ENCODE results near the gene ABCA4. TPM values are rescaled to one million over a fixed set of nuclear protein-coding genes. Genes with fewer than 3 reads are reported as not detected.

ABCA4 gene
- polyA plus RNA-seq, 1 experiment, result 0.25 TPM

DNA sequence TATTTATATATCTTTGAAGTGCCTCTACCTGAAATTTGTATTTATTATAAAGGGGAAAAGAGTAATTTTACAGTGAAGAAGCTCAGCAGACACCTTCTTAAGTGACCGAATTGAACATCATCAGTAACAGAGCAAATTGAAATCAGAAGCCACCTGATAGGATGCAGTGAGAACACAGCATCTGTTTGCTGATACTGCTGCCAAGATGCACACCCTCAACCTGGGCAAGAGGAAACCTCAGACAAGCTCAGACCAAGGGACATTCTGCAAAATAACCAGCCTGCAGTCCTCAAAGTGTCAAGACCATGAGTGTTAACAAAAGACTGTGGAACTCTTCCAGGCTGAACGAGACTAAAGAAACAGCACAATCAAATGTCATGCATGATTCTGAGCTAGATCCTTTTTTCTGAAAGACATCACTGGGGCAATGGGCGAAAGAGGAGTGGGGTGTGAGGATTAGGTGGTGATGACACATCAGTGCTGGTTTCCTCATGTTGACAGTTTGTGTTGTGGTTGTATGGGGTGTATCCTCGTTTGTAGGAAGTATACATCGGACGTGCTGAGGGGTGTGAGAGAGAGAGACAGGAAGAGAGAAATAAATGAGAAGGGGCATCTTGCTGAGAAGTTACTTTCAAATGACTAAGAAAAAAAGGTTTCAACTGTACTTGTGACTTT is 103.7 kb downstream of the ABCA4 start:
- DNase-seq (ENCODE audit: low read depth), result no peak
- Histone ChIP-seq H3K27me3 (ENCODE audit: control insufficient read depth, insufficient read depth, low read length) (no peaks in the 10 kb centered on the region; the same call in 1 of the 2 replicates), H3K4me3 (ENCODE audit: low read depth, low read length) (no peak overlapping the region), H3K36me3 (ENCODE audit: control insufficient read depth, insufficient read depth, low read length) (no peaks in the 10 kb centered on the region)
- ChIA-PET POLR2A (no interaction called here), CTCF (interaction anchor here (1.4 to 2.0 kb wide), 3 partner anchors 107 to 319 kb away, joined by 3 to 6 read pairs (median 6); no protein-coding TSS in a partner anchor)
- TF ChIP-seq, protein P1, sequence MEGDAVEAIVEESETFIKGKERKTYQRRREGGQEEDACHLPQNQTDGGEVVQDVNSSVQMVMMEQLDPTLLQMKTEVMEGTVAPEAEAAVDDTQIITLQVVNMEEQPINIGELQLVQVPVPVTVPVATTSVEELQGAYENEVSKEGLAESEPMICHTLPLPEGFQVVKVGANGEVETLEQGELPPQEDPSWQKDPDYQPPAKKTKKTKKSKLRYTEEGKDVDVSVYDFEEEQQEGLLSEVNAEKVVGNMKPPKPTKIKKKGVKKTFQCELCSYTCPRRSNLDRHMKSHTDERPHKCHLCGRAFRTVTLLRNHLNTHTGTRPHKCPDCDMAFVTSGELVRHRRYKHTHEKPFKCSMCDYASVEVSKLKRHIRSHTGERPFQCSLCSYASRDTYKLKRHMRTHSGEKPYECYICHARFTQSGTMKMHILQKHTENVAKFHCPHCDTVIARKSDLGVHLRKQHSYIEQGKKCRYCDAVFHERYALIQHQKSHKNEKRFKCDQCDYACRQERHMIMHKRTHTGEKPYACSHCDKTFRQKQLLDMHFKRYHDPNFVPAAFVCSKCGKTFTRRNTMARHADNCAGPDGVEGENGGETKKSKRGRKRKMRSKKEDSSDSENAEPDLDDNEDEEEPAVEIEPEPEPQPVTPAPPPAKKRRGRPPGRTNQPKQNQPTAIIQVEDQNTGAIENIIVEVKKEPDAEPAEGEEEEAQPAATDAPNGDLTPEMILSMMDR (IDR thresholded peaks at IDR 0.05; ENCODE audit: insufficient read depth, low read depth, low read length), result no peak

DNA sequence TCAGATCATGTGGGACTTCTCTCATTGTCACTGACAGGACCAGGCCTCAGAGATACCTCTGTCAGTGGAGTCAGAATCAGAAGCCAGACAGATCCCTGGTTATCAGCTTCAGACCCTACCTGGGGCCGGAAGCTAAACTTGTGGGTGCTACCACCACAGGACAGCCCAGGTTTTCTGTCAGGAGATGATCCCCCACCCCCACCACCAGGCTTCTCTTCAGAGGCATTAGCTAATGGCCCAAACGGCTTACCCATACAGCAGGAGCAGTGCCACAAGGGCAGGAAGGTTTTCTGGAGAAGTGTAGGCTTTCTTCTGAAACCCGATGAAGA is 105.5 kb downstream of the ABCA4 start:
- POLR2A ChIA-PET, result no interaction called here
- no peaks in the 10 kb centered on the region for H3K36me3 ChIP-seq (ENCODE audit: control insufficient read depth, insufficient read depth, low read length)
- H3K27me3 ChIP-seq (ENCODE audit: control insufficient read depth, insufficient read depth, low read length), result no peaks in the 10 kb centered on the region; the same call in none of the 2 replicates
- H3K4me3 ChIP-seq (ENCODE audit: low read depth, low read length), result no peak overlapping the region
- TF ChIP-seq, protein P1 (IDR thresholded peaks at IDR 0.05; ENCODE audit: insufficient read depth, low read depth, low read length), result no peak
- no peak for DNase-seq (ENCODE audit: low read depth)
- CTCF ChIA-PET, result interaction anchor here (0.7 to 2.9 kb wide), 6 partner anchors 10 to 320 kb away, joined by 3 to 9 read pairs (median 5); partner anchors contain the start of gene GCLM

DNA sequence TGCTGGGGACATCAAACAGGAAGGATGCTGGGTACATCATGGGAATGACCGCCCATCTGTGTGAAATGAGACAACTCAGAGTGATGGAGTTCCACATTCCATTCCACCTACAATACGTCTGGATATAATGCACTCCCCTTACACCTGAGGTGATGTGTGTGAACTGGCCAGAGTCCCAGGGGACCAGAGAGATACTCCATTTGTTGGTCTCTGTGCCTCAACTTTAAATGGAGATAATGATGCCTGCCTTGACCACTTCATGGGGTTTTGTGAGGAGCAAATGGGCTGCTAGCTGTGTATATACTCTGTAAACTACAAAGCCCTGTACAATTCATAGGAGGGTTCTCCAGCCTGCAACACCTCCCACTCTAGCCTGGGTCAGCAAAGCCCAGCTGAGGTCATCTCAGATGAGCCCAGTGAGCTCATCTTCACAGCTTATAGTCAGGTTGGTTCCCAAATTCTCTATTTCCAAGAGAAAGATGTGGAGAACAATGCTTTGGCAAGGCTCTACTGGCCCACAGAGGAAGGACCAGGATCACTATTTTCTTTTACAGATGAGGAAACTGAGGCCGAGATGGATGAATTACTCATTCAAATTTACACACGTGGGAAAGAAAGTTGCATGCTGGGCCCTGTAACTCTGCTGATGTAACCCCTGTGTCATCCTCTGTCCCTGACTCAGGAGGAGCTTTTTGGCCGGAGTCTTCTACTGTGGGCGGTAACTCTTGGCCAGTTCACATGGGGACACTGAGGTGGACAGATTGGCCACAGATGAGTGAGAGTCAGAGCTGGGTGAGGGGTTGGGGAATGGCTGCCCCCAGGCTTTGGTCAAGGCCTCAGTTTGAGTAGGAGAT is 106.1 kb downstream of the ABCA4 start:
- ChIA-PET CTCF (interaction anchor here (0.7 to 2.9 kb wide), 4 partner anchors 11 to 127 kb away, joined by 3 to 9 read pairs (median 4); no protein-coding TSS in a partner anchor), POLR2A (no interaction called here)
- no peaks in the 10 kb centered on the region; the same call in none of the 2 replicates for H3K27me3 ChIP-seq (ENCODE audit: control insufficient read depth, insufficient read depth, low read length)
- no peaks in the 10 kb centered on the region for H3K36me3 ChIP-seq (ENCODE audit: control insufficient read depth, insufficient read depth, low read length)
- no peak for DNase-seq (ENCODE audit: low read depth)
- TF ChIP-seq, protein P1 (IDR thresholded peaks at IDR 0.05; ENCODE audit: insufficient read depth, low read depth, low read length), result no peak
- no peak overlapping the region for H3K4me3 ChIP-seq (ENCODE audit: low read depth, low read length)

DNA sequence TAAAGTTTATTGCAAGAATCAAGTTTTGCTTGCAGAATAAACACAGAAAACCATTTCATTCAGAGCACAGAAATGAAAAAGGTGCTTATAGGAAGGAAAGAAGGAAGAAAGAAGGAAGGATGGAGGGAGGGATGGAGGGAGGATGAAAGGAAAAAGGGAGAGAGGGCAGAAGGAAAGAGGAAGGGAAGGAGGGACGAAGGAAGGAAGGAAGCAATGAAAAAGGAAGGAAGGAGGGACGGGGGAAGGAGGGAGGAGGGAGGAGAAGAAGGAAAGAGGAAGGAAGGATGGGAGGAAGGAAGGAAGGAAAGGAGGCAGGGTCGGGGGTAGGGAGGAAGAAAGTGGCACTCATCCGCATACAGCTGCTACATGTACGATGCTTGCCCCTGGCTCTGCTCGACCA is 106.9 kb downstream of the ABCA4 start:
- H3K36me3 ChIP-seq (ENCODE audit: control insufficient read depth, insufficient read depth, low read length), result no peaks in the 10 kb centered on the region
- TF ChIP-seq, protein P1 (IDR thresholded peaks at IDR 0.05; ENCODE audit: insufficient read depth, low read depth, low read length), result no peak
- DNase-seq (ENCODE audit: low read depth), result no peak
- H3K27me3 ChIP-seq (ENCODE audit: control insufficient read depth, insufficient read depth, low read length), result no peaks in the 10 kb centered on the region; the same call in none of the 2 replicates
- CTCF ChIA-PET, result interaction anchor here (2.9 kb wide), 1 partner anchor 12 kb away, joined by 9 read pairs; no protein-coding TSS in a partner anchor
- POLR2A ChIA-PET, result no interaction called here
- no peak overlapping the region for H3K4me3 ChIP-seq (ENCODE audit: low read depth, low read length)

DNA sequence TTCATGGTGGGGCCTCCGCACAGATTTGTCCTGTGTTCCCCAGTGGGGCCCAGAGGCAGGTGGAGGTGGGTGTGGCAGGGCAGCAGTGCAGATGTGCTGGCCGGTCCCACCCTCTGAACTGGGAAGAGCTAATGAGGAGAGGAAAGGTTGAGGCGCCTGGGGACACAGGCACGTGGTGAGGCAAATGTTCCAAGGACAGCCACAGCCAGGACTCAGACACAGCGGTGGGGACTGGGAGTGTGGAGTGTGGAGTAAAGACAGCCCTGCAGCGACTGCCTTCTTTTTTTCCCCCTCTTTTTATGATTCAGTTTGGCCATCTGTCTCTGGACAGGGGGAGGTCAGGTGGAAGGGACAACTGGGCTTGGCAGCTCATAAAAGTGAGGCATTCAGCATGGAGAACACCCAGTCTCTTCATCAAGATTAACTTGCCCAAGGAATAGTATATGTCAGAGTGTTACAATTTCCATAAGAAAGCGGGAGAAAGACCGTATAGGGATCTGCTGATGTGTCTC is 107.5 kb downstream of the ABCA4 start:
- POLR2A ChIA-PET, result no interaction called here
- no peaks in the 10 kb centered on the region; the same call in none of the 2 replicates for H3K27me3 ChIP-seq (ENCODE audit: control insufficient read depth, insufficient read depth, low read length)
- no peak overlapping the region for H3K4me3 ChIP-seq (ENCODE audit: low read depth, low read length)
- TF ChIP-seq, protein P1 (IDR thresholded peaks at IDR 0.05; ENCODE audit: insufficient read depth, low read depth, low read length), result no peak
- no peak for DNase-seq (ENCODE audit: low read depth)
- no peaks in the 10 kb centered on the region for H3K36me3 ChIP-seq (ENCODE audit: control insufficient read depth, insufficient read depth, low read length)
- CTCF ChIA-PET, result interaction anchor here (0.7 kb wide), 1 partner anchor 13 kb away, joined by 3 read pairs; no protein-coding TSS in a partner anchor
